H1 (cell line): ENCODE results near the gene LHX2. TPM values are rescaled to one million over a fixed set of nuclear protein-coding genes. Genes with fewer than 3 reads are reported as not detected.

Source experiments
- CTCF ChIA-PET: fragments of 300-600 bp; sonication (Branson Sonifier 250); formaldehyde crosslinking; loops from one replicate; lab custom pipeline; 2021; ENCODE audit not compliant: partially characterized antibody; lab: Charles Lee
- POLR2A ChIA-PET: fragments of 300-600 bp; sonication (Branson Sonifier 250); formaldehyde crosslinking; loops from one replicate; lab custom pipeline; 2021; ENCODE audit warnings: inconsistent platforms; ENCODE audit not compliant: partially characterized antibody; lab: Charles Lee
- DNase-seq, 2 experiments: peaks; one replicate each; pipeline versions ENCODE4 v3.0.0 to v3.0.0-alpha.2; 2010 to 2022; ENCODE audit warnings: low spot score in 2 of 2, low read depth in 1 of 2, mixed read lengths in 1 of 2
- FAIRE-seq: peaks from 2 replicates; lab custom pipeline; 2011; peaks lifted over from hg19 to GRCh38; lab: Jason Lieb, UNC
- H2AFZ ChIP-seq: 2 replicates; pipeline ENCODE4 v1.8.1; 2012; ENCODE audit warnings: low read length, inconsistent platforms
- H2AK5ac ChIP-seq: 2 replicates; pipeline ENCODE4 v1.6.1; 2013; ENCODE audit warnings: low read depth, low read length
- H2BK120ac ChIP-seq: replicated peaks from 2 replicates; pipeline ENCODE3; 2013; ENCODE audit warnings: low read depth, low read length, inconsistent platforms
- H2BK12ac ChIP-seq: 2 replicates; pipeline ENCODE4 v1.6.1; 2013; ENCODE audit warnings: low read depth, low read length
- H2BK15ac ChIP-seq: 2 replicates; pipeline ENCODE4 v1.6.1; 2013; ENCODE audit warnings: low read length
- H2BK20ac ChIP-seq: 2 replicates; pipeline ENCODE4 v1.6.1; 2013; ENCODE audit warnings: low read length
- H2BK5ac ChIP-seq: 2 replicates; pipeline ENCODE4 v1.6.1; 2013; ENCODE audit warnings: low read depth, low read length
- H3K14ac ChIP-seq: 2 replicates; pipeline ENCODE4 v1.6.1; 2013; ENCODE audit warnings: inconsistent platforms; ENCODE audit not compliant: insufficient read length
- H3K18ac ChIP-seq: 2 replicates; pipeline ENCODE4 v1.6.1; 2013; ENCODE audit warnings: low read length; ENCODE audit errors: extremely low read depth
- H3K23ac ChIP-seq: 2 replicates; pipeline ENCODE4 v1.6.1; 2013; ENCODE audit warnings: inconsistent platforms; ENCODE audit not compliant: insufficient read length
- H3K23me2 ChIP-seq: 2 replicates; pipeline ENCODE4 v1.6.1; 2013; ENCODE audit warnings: low read depth, low read length
- H3K27ac ChIP-seq: 2 replicates; pipeline ENCODE4 v1.6.1; 2011; ENCODE audit warnings: low read depth, low read length, inconsistent platforms
- H3K27me3 ChIP-seq, 4 experiments: replicated peaks in 1 of 4; 1 replicate in 1 of 4; 2 replicates in 3 of 4; pipeline versions ENCODE4 v1.6.1 to v1.8.1; 2011 to 2013; ENCODE audit warnings: low read length in 3 of 4, mild to moderate bottlenecking in 3 of 4, inconsistent platforms in 2 of 4, mixed read lengths in 2 of 4, moderate library complexity in 1 of 4; ENCODE audit not compliant: control insufficient read depth in 3 of 4, insufficient read depth in 3 of 4; ENCODE audit errors: extremely low read depth in 1 of 4
- H3K36me3 ChIP-seq, 4 experiments: 2 replicates each; pipeline versions ENCODE4 v1.6.1 to v1.8.1; 2011 to 2013; ENCODE audit warnings: mild to moderate bottlenecking in 4 of 4, low read length in 3 of 4, moderate library complexity in 2 of 4, control low read depth in 1 of 4, inconsistent platforms in 1 of 4; ENCODE audit not compliant: insufficient read depth in 4 of 4, control insufficient read depth in 2 of 4
- H3K4ac ChIP-seq: replicated peaks from 2 replicates; pipeline ENCODE3; 2013; ENCODE audit warnings: low read length, low read depth, mixed read lengths, inconsistent platforms; ENCODE audit not compliant: insufficient read length
- H3K4me1 ChIP-seq, 4 experiments: replicated peaks in 1 of 4; 1 replicate in 1 of 4; 2 replicates in 3 of 4; pipeline versions ENCODE4 v1.6.1 to v1.8.1; 2011 to 2013; ENCODE audit warnings: low read length in 3 of 4, inconsistent platforms in 2 of 4, mixed read lengths in 1 of 4; ENCODE audit not compliant: insufficient read depth in 4 of 4, control insufficient read depth in 3 of 4
- H3K4me2 ChIP-seq, 2 experiments: 2 replicates each; pipeline versions ENCODE4 v1.6.1 to v1.8.1; 2011 to 2013; ENCODE audit warnings: low read depth in 2 of 2, low read length in 2 of 2, control low read depth in 1 of 2, inconsistent platforms in 1 of 2, mild to moderate bottlenecking in 1 of 2; ENCODE audit not compliant: insufficient read depth in 1 of 2
- H3K4me3 ChIP-seq, 4 experiments: fragments of 200-600, 300-600 bp in 1 of 4; sonication (generic), shearing (Covaris generic), sonication (Bioruptor Twin) in 1 of 4; 2 replicates each; pipeline versions ENCODE4 v1.5.1 to v1.8.1; 2011 to 2016; ENCODE audit warnings: low read length in 4 of 4, low read depth in 3 of 4, control low read depth in 2 of 4, inconsistent platforms in 2 of 4, mild to moderate bottlenecking in 2 of 4, mixed read lengths in 1 of 4, moderate library complexity in 1 of 4; ENCODE audit not compliant: insufficient read depth in 2 of 4; ENCODE audit errors: extremely low read depth in 1 of 4
- H3K56ac ChIP-seq: replicated peaks from 2 replicates; pipeline ENCODE3; 2013; ENCODE audit warnings: low read depth, mild to moderate bottlenecking, mixed read lengths, low read length, inconsistent platforms; ENCODE audit not compliant: insufficient read length
- H3K79me1 ChIP-seq: 2 replicates; pipeline ENCODE4 v1.6.1; 2013; ENCODE audit warnings: low read depth, low read length, control low read depth
- H3K79me2 ChIP-seq, 2 experiments: 2 replicates each; pipeline versions ENCODE4 v1.6.1 to v1.8.1; 2012 to 2013; ENCODE audit warnings: low read length in 2 of 2, mild to moderate bottlenecking in 2 of 2, inconsistent platforms in 1 of 2; ENCODE audit not compliant: insufficient read depth in 2 of 2, control insufficient read depth in 1 of 2
- H3K9ac ChIP-seq, 4 experiments: replicated peaks in 1 of 4; 1 replicate in 1 of 4; 2 replicates in 3 of 4; pipeline versions ENCODE4 v1.6.1 to v1.8.1; 2011 to 2013; ENCODE audit warnings: low read depth in 3 of 4, low read length in 3 of 4, control low read depth in 2 of 4, mild to moderate bottlenecking in 2 of 4, moderate library complexity in 2 of 4, inconsistent platforms in 1 of 4; ENCODE audit errors: extremely low read depth in 1 of 4
- H3K9me3 ChIP-seq, 2 experiments: 2 replicates each; pipeline versions ENCODE4 v1.6.1 to v1.8.1; 2012 to 2013; ENCODE audit warnings: mild to moderate bottlenecking in 2 of 2, moderate library complexity in 2 of 2, control low read depth in 1 of 2, inconsistent platforms in 1 of 2, low read depth in 1 of 2, low read length in 1 of 2, mixed read lengths in 1 of 2; ENCODE audit not compliant: insufficient read depth in 2 of 2
- H4K20me1 ChIP-seq, 2 experiments: replicated peaks in 1 of 2; 2 replicates each; pipeline versions ENCODE3 to v1.8.1; 2011 to 2013; ENCODE audit warnings: inconsistent platforms in 2 of 2, low read length in 2 of 2, mild to moderate bottlenecking in 1 of 2; ENCODE audit not compliant: insufficient read depth in 2 of 2, control insufficient read depth in 1 of 2
- H4K5ac ChIP-seq: 2 replicates; pipeline ENCODE4 v1.6.1; 2013; ENCODE audit warnings: low read length, low read depth, mixed read lengths, inconsistent platforms; ENCODE audit not compliant: insufficient read length
- H4K8ac ChIP-seq: 2 replicates; pipeline ENCODE4 v1.8.0; 2013; ENCODE audit warnings: mild to moderate bottlenecking, moderate library complexity, low read length, inconsistent platforms; ENCODE audit not compliant: insufficient read depth; ENCODE audit errors: extremely low read depth
- H4K91ac ChIP-seq: replicated peaks from 2 replicates; pipeline ENCODE3; 2013; ENCODE audit warnings: low read length, mixed read lengths, inconsistent platforms; ENCODE audit not compliant: insufficient read length
- CTCF ChIP-seq, 3 experiments: IDR thresholded peaks; 1 replicate in 2 of 3; 2 replicates in 1 of 3; pipeline versions ENCODE4 v1.5.1 to v1.6.1; 2011; ENCODE audit warnings: low read length in 3 of 3, mild to moderate bottlenecking in 3 of 3, inconsistent platforms in 2 of 3, low read depth in 1 of 3, moderate library complexity in 1 of 3; ENCODE audit not compliant: insufficient read depth in 1 of 3; ENCODE audit errors: control extremely low read depth in 1 of 3
- EGR1 ChIP-seq: IDR thresholded peaks from 2 replicates; pipeline ENCODE4 v1.6.1; 2011; ENCODE audit warnings: low read depth, low read length, borderline replicate concordance
- FOSL1 ChIP-seq: IDR thresholded peaks from 2 replicates; pipeline ENCODE4 v1.6.1; 2011; ENCODE audit warnings: mild to moderate bottlenecking, low read depth, low read length, moderate library complexity; ENCODE audit not compliant: insufficient read depth
- MAFK ChIP-seq: IDR thresholded peaks from 2 replicates; pipeline ENCODE4 v1.6.1; 2012; ENCODE audit warnings: low read depth, mild to moderate bottlenecking, improper control_type of control experiment, low read length
- PHF8 ChIP-seq: fragments of 200-600 bp; sonication (generic); conservative IDR thresholded peaks from 2 replicates; pipeline ENCODE4 v1.7.1; 2012; ENCODE audit warnings: low read depth, mild to moderate bottlenecking, inconsistent platforms, low read length, moderate library complexity
- RFX5 ChIP-seq: IDR thresholded peaks from 2 replicates; pipeline ENCODE4 v1.6.1; 2011; ENCODE audit warnings: low read depth, low read length, improper control_type of control experiment, borderline replicate concordance
- RNF2 ChIP-seq: fragments of 200-900, 300-1000 bp; sonication (generic); IDR thresholded peaks from 2 replicates; pipeline ENCODE4 v1.7.1; 2016; ENCODE audit warnings: borderline replicate concordance, low read depth, mild to moderate bottlenecking, antibody characterized with exemption, low read length; ENCODE audit not compliant: poor library complexity, severe bottlenecking; ENCODE audit errors: missing control alignments
- SP4 ChIP-seq: IDR thresholded peaks from 2 replicates; pipeline ENCODE4 v1.6.1; 2012; ENCODE audit warnings: low read length, inconsistent platforms
- SUZ12 ChIP-seq: fragments of 200-600 bp; sonication (generic); IDR thresholded peaks from 2 replicates; pipeline ENCODE4 v1.6.1; 2012; ENCODE audit warnings: mild to moderate bottlenecking, inconsistent platforms, low read length, moderate library complexity, mixed read lengths
- YY1 ChIP-seq: IDR thresholded peaks from 2 replicates; pipeline ENCODE4 v1.6.1; 2011; ENCODE audit warnings: low read depth, mild to moderate bottlenecking, low read length
- WGBS, 2 experiments: shearing (Covaris generic) in 1 of 2; methylation state at CpG; one replicate each; pipeline versions ENCODE4 v1.1.6 to v1.1.7; 2013 to 2015; ENCODE audit warnings: low lambda C conversion rate in 2 of 2, mixed read lengths in 2 of 2, inconsistent platforms in 1 of 2, low coverage in 1 of 2, missing lambda C conversion rate in 1 of 2; ENCODE audit not compliant: insufficient replicate concordance in 2 of 2, insufficient coverage in 1 of 2, insufficient read length in 1 of 2; ENCODE audit errors: extremely low coverage in 1 of 2, missing lambda C conversion rate in 1 of 2; 5-methylcytosine and 5-hydroxymethylcytosine counted together
- polyA plus RNA-seq, 7 experiments: library from polyadenylated mRNA; depleted of rRNA in 3 of 7; stranded (reverse) in 5 of 7; unstranded in 2 of 7; fragments of >200 nt in 5 of 7; fragments of 200-250 nt in 2 of 7; gene quantifications; 1 replicate in 5 of 7; 2 replicates in 1 of 7; 4 replicates in 1 of 7; pipeline versions ENCODE4 v1.2.1 to v1.2.3, GENCODE V29; 2011 to 2013; ENCODE audit warnings: missing spikeins in 2 of 7, mixed read lengths in 2 of 7
- total RNA-seq: library from RNA; stranded (reverse); fragmentation: NEBNext Ultra II Directional; extraction: Animal tissue kit (Norgen Biotek cat#: 25700); gene quantifications from 2 replicates; pipeline ENCODE4 v1.2.1, GENCODE V29; 2021

LHX2 gene
- total and polyA plus RNA-seq, 2 of the 8 experiments (the other 6 are each of a cell fraction or from before 2014, with no cell fraction given), result 0.11 to 0.86 TPM

GRCh38 chr9:124035001-124035650 lies 23.6 kb downstream of the LHX2 start:
- H3K23ac ChIP-seq, result no peak overlapping the region
- no peaks in the 10 kb centered on the region for H3K79me1 ChIP-seq
- no peak overlapping the region for H2BK5ac ChIP-seq
- no peak overlapping the region for H4K8ac ChIP-seq
- FAIRE-seq, result no peak
- H2BK20ac ChIP-seq, result no peak overlapping the region
- no peak overlapping the region for H3K18ac ChIP-seq
- DNase-seq, result no peak
- peaks cover 0 to 9% of the 10 kb centered on the region in 2 experiments for H4K20me1 ChIP-seq
- H3K9me3 ChIP-seq, result no peaks in the 10 kb centered on the region
- H3K27ac ChIP-seq, result no peak overlapping the region
- H3K36me3 ChIP-seq, result no peaks in the 10 kb centered on the region
- no peak overlapping the region for H4K91ac ChIP-seq
- WGBS, 2 experiments, result 95% methylated on average over 17 of the region's 17 CpGs; no CpG with 5 or more reads in 1 of the 2 experiments
- H2AK5ac ChIP-seq, result no peak overlapping the region
- peaks cover 0 to 2% (median under 1%) of the 10 kb centered on the region in 4 experiments; a peak in 4 of 7 replicates for H3K4me1 ChIP-seq
- POLR2A ChIA-PET, result no interaction called here
- no peaks in the 10 kb centered on the region for H3K79me2 ChIP-seq
- no peaks in the 10 kb centered on the region; the same call in 1 of the 2 replicates for H3K23me2 ChIP-seq
- CTCF ChIA-PET, result interaction anchor here (1.0 to 1.2 kb wide), 2 partner anchors 24 to 633 kb away, joined by 3 to 4 read pairs; partner anchors contain the start of gene LHX2
- H3K4ac ChIP-seq, result no peak overlapping the region
- H2BK15ac ChIP-seq, result no peak overlapping the region
- no peak overlapping the region for H4K5ac ChIP-seq
- no peak overlapping the region for H2AFZ ChIP-seq
- no peak overlapping the region for H3K56ac ChIP-seq
- no peak overlapping the region for H2BK12ac ChIP-seq
- no peak overlapping the region for H3K4me3 ChIP-seq
- H2BK120ac ChIP-seq, result no peak overlapping the region
- H3K4me2 ChIP-seq, result no peak overlapping the region
- peaks cover 6 to 32% (median 24%) of the 10 kb centered on the region in 4 experiments for H3K27me3 ChIP-seq
- 0 out of 7 replicates have a peak overlapping the region, but pooled peaks of 1 of the 4 experiments have one; percentile 2 for H3K9ac ChIP-seq
- H3K14ac ChIP-seq, result no peak overlapping the region
- TF ChIP-seq YY1, result no peak
- no peak for TF ChIP-seq PHF8
- no peak for TF ChIP-seq EGR1
- no peak for TF ChIP-seq MAFK
- no peak for TF ChIP-seq CTCF (IDR thresholded peaks at IDR 0.05; ENCODE audit: control extremely low read depth in 1 of 3, insufficient read depth in 1 of 3, low read depth in 1 of 3, low read length in 3 of 3)
- no peak for TF ChIP-seq FOSL1
- no peak for TF ChIP-seq SUZ12
- no peak for TF ChIP-seq RNF2
- TF ChIP-seq SP4, result no peak
- TF ChIP-seq RFX5, result no peak
